ENCODE data around the gene NFAT5. TPM values are rescaled to one million over a fixed set of nuclear protein-coding genes. Genes with fewer than 3 reads are reported as not detected.

The NFAT5 gene
- polyA plus RNA-seq (2011; rRNA removed) (45.1 and 48.3 TPM in 2 replicates), polyA plus RNA-seq (2017; fragmentation: RNase III; extraction: RNeasy Plus Mini Kit Qiagen cat#74134 plus additional on column Dnase treatment) (8.2 to 9.5 TPM (median 8.3 TPM) in 3 replicates), polyA minus RNA-seq (2011; rRNA and poly(A)+ RNA removed) (75.4 and 86.1 TPM in 2 replicates)
- 3.1 and 4.9 TPM in 2 replicates for polyA plus RNA-seq (2012; cell fraction: cytosol; rRNA removed)
- polyA plus RNA-seq (2012; cell fraction: nucleus; rRNA removed): 8.0 and 9.6 TPM in 2 replicates

DNA sequence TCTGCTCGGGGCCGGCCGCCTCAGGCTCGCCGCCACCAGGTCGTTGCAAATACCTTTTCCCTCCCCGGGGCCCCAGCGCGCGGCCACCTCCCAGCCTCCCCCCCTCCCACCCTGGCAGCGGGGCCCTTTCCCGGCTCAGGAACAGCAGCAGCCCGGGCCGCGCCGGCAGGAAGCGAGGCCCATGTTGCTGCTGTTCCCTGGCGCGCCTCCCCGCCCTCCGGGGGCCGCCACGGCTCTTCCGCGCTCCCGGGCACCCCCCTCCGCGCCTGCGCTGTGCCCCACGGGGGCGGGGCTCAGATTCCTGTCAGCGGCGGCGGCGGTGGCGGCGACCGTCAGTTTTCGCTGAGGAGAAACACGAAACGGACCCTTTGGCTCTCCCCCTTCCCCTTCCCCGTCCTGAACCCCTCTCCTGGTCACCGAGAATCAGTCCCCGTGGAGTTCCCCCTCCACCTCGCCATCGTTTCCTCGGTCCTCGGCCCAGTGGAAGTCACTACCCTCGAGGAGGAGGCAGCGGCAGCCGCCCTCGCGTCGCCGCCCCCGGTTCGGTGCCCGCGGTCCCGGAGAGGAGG lies at the start of gene NFAT5:
TSS of gene NFAT5 (plus strand) at position 296 of the 569 bp plus-strand sequence. CDS start 336 bp downstream, outside the sequence.
- no peaks in the 10 kb centered on the region for H3K9me3 ChIP-seq
- CTCF ChIA-PET: interaction anchor here (0.5 to 3.3 kb wide), 6 partner anchors 39 to 167 kb away, joined by 3 to 17 read pairs (median 3); no protein-coding TSS in a partner anchor
- FAIRE-seq (no peak), ATAC-seq (peak; percentile 77 to 82), DNase-seq (ENCODE audit: low read depth in 1 of 2, low spot score in 1 of 2) (peak; percentile 72 to 87)
- peaks cover 50% of the 10 kb centered on the region for H3K4me1 ChIP-seq
- WGBS (ENCODE audit: missing lambda C conversion rate): 0% methylated on average over 16 of the region's 60 CpGs
- peak within 1 kb of the TSS; percentile 92 for H3K4me2 ChIP-seq
- POLR2A ChIA-PET: interaction anchor here (0.6 to 5.5 kb wide), 4 partner anchors 12 to 170 kb away, joined by 3 to 36 read pairs (median 4); no protein-coding TSS in a partner anchor
- H3K27ac ChIP-seq: peak within 1 kb of the TSS; percentile 97 to 99
- H3K4me3 ChIP-seq: peak within 1 kb of the TSS; percentile 79
- TF ChIP-seq ZSCAN20 (CRISPR knock-in tag; IDR thresholded peaks at IDR 0.05): no peak
- TF ChIP-seq CBX8 (IDR thresholded peaks at IDR 0.05): no peak
- no peak for TF ChIP-seq MAFK (IDR thresholded peaks at IDR 0.05; ENCODE audit: partially characterized antibody)
- TF ChIP-seq HOXB13 (CRISPR knock-in tag; IDR thresholded peaks at IDR 0.05; ENCODE audit: low read depth): no peak
- TF ChIP-seq POLR2A (IDR thresholded peaks at IDR 0.05; ENCODE audit: low read length): peak; percentile 60
- TF ChIP-seq ZFP36 (IDR thresholded peaks at IDR 0.05; ENCODE audit: borderline replicate concordance, partially characterized antibody): no peak
- TF ChIP-seq, protein P1, sequence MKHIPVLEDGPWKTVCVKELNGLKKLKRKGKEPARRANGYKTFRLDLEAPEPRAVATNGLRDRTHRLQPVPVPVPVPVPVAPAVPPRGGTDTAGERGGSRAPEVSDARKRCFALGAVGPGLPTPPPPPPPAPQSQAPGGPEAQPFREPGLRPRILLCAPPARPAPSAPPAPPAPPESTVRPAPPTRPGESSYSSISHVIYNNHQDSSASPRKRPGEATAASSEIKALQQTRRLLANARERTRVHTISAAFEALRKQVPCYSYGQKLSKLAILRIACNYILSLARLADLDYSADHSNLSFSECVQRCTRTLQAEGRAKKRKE (CRISPR knock-in tag; IDR thresholded peaks at IDR 0.05; ENCODE audit: low read depth): no peak
- TF ChIP-seq TFCP2L1 (CRISPR knock-in tag; IDR thresholded peaks at IDR 0.05): no peak
- TF ChIP-seq HEYL (CRISPR knock-in tag; IDR thresholded peaks at IDR 0.05): no peak
- TF ChIP-seq MYC (IDR thresholded peaks at IDR 0.05; ENCODE audit: borderline replicate concordance, low read length): peak; percentile 88; the same call in 1 of the 2 replicates
- TF ChIP-seq HOXA7 (CRISPR knock-in tag; IDR thresholded peaks at IDR 0.05): no peak
- TF ChIP-seq RARB (CRISPR knock-in tag; IDR thresholded peaks at IDR 0.05): no peak
- no peak for TF ChIP-seq GATA3 (IDR thresholded peaks at IDR 0.05; ENCODE audit: borderline replicate concordance)
- no peak for TF ChIP-seq CHD4 (IDR thresholded peaks at IDR 0.05; ENCODE audit: borderline replicate concordance)
- no peak for TF ChIP-seq KDM1A (IDR thresholded peaks at IDR 0.05; ENCODE audit: low read depth)
- TF ChIP-seq RAD21 (conservative IDR thresholded peaks at IDR 0.05 in 1 of 2, IDR thresholded peaks at IDR 0.05 in 1 of 2): peak; percentile 8 to 58; a peak in 4 of 5 replicates
- TF ChIP-seq EP300 (IDR thresholded peaks at IDR 0.05): no peak
- TF ChIP-seq CBX2 (IDR thresholded peaks at IDR 0.05; ENCODE audit: borderline replicate concordance, low read depth): no peak
- no peak for TF ChIP-seq CHD2 (IDR thresholded peaks at IDR 0.05; ENCODE audit: low read length, partially characterized antibody)
- TF ChIP-seq POLR2AphosphoS2 (conservative IDR thresholded peaks at IDR 0.05; ENCODE audit: low read length): no peak
- no peak for TF ChIP-seq EHMT2 (IDR thresholded peaks at IDR 0.05; ENCODE audit: low read depth)
- TF ChIP-seq JUNB (IDR thresholded peaks at IDR 0.05): no peak
- TF ChIP-seq FOSL2 (IDR thresholded peaks at IDR 0.05): no peak
- TF ChIP-seq FOSL2 (CRISPR knock-in tag; IDR thresholded peaks at IDR 0.05): peak; percentile 50
- no peak for TF ChIP-seq FOSB (CRISPR knock-in tag; IDR thresholded peaks at IDR 0.05)
- no peak for TF ChIP-seq BHLHE40 (IDR thresholded peaks at IDR 0.05; ENCODE audit: low read depth, low read length)
- no peak for TF ChIP-seq HMGXB4 (CRISPR knock-in tag; IDR thresholded peaks at IDR 0.05; ENCODE audit: borderline replicate concordance)
- no peak for TF ChIP-seq SREBF2 (IDR thresholded peaks at IDR 0.05)
- TF ChIP-seq MAZ (IDR thresholded peaks at IDR 0.05; ENCODE audit: borderline replicate concordance, low read depth, low read length): peak; percentile 92
- TF ChIP-seq, protein P2, sequence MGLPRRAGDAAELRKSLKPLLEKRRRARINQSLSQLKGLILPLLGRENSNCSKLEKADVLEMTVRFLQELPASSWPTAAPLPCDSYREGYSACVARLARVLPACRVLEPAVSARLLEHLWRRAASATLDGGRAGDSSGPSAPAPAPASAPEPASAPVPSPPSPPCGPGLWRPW (IDR thresholded peaks at IDR 0.05): no peak
- TF ChIP-seq CEBPB (IDR thresholded peaks at IDR 0.05): no peak
- no peak for TF ChIP-seq EHF (CRISPR knock-in tag; IDR thresholded peaks at IDR 0.05)
- TF ChIP-seq NFE2L2 (conservative IDR thresholded peaks at IDR 0.05; ENCODE audit: low read length): no peak
- TF ChIP-seq RNF2 (IDR thresholded peaks at IDR 0.05; ENCODE audit: borderline replicate concordance, low read depth): no peak
- no peak for TF ChIP-seq PHF8 (IDR thresholded peaks at IDR 0.05; ENCODE audit: borderline replicate concordance, low read depth)
- TF ChIP-seq, protein P3, sequence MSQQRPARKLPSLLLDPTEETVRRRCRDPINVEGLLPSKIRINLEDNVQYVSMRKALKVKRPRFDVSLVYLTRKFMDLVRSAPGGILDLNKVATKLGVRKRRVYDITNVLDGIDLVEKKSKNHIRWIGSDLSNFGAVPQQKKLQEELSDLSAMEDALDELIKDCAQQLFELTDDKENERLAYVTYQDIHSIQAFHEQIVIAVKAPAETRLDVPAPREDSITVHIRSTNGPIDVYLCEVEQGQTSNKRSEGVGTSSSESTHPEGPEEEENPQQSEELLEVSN (IDR thresholded peaks at IDR 0.05; ENCODE audit: borderline replicate concordance, low read depth): 0 out of 2 replicates have a peak, but pooled peaks have one; percentile 60
- no peak for TF ChIP-seq NPAS2 (CRISPR knock-in tag; IDR thresholded peaks at IDR 0.05; ENCODE audit: borderline replicate concordance)
- TF ChIP-seq ZNF302 (CRISPR knock-in tag; IDR thresholded peaks at IDR 0.05): no peak
- TF ChIP-seq KDM5A (IDR thresholded peaks at IDR 0.05): peak; percentile 94
